Stimulated activated effector memory CD8-positive, alpha-beta T cell treated with anti-CD3 and anti-CD28 coated beads, Interleukin-12 subunit alpha, Interleukin-12 subunit beta, amount 100 ng/mL, for 72 hours (primary cell): ENCODE measurements around the gene TOM1L2.

Experiments
- ATAC-seq: fragments of 150-1000 bp; cut with Tn5 transposase; 2 replicates; pipeline ENCODE4 v1.10.0; 2021
- DNase-seq, 2 donors: peaks; one replicate each; pipeline ENCODE4 v3.0.0; 2021 to 2022; ENCODE audit warnings: low spot score in 2 of 2
- H3K27ac Mint-ChIP-seq: one replicate; pipeline ENCODE4 v1.8.0; 2022; ENCODE audit warnings: mild to moderate bottlenecking, mixed read lengths
- H3K36me3 Mint-ChIP-seq: one replicate; pipeline ENCODE4 v1.8.0; 2022; ENCODE audit warnings: mild to moderate bottlenecking, mixed read lengths
- H3K4me1 Mint-ChIP-seq: one replicate; pipeline ENCODE4 v1.8.0; 2022; ENCODE audit warnings: mixed read lengths
- H3K4me3 Mint-ChIP-seq: one replicate; pipeline ENCODE4 v1.8.0; 2022; ENCODE audit warnings: mild to moderate bottlenecking, mixed read lengths
- H3K9me3 Mint-ChIP-seq: one replicate; pipeline ENCODE4 v1.8.0; 2022; ENCODE audit warnings: mixed read lengths

Gene TOM1L2

GRCh38 chr17:17931159-17931558 lies 41.0 kb downstream of the TOM1L2 start:
- Mint-ChIP-seq H3K36me3 (no peaks in the 10 kb centered on the region), H3K4me3 (no peak overlapping the region), H3K9me3 (no peaks in the 10 kb centered on the region), H3K27ac (no peak overlapping the region), H3K4me1 (peaks cover 13% of the 10 kb centered on the region)
- no peak for ATAC-seq
- DNase-seq = no peak

GRCh38 chr17:17930674-17931073 lies 41.5 kb downstream of the TOM1L2 start:
- H3K36me3 Mint-ChIP-seq = no peaks in the 10 kb centered on the region
- no peaks in the 10 kb centered on the region for H3K9me3 Mint-ChIP-seq
- ATAC-seq = no peak
- DNase-seq = no peak
- H3K27ac Mint-ChIP-seq = no peak overlapping the region
- peaks cover 8% of the 10 kb centered on the region for H3K4me1 Mint-ChIP-seq
- no peak overlapping the region for H3K4me3 Mint-ChIP-seq

- no peaks in the 10 kb centered on the region for H3K36me3 Mint-ChIP-seq
- DNase-seq (no peak), ATAC-seq (no peak)
- peaks cover 4% of the 10 kb centered on the region for H3K4me1 Mint-ChIP-seq
- H3K9me3 Mint-ChIP-seq = no peaks in the 10 kb centered on the region
- H3K4me3 Mint-ChIP-seq = no peak overlapping the region
- peak overlapping the region; percentile 20 for H3K27ac Mint-ChIP-seq
Measured at GRCh38 chr17:17929655-17930380, 42.4 kb downstream of the TOM1L2 start.

GRCh38 chr17:17928398-17929287 lies 43.6 kb downstream of the TOM1L2 start:
- Mint-ChIP-seq H3K36me3 (no peaks in the 10 kb centered on the region), H3K4me3 (no peak overlapping the region), H3K4me1 (peaks cover 5% of the 10 kb centered on the region), H3K27ac (no peak overlapping the region), H3K9me3 (no peaks in the 10 kb centered on the region)
- DNase-seq = no peak
- no peak for ATAC-seq

DNA sequence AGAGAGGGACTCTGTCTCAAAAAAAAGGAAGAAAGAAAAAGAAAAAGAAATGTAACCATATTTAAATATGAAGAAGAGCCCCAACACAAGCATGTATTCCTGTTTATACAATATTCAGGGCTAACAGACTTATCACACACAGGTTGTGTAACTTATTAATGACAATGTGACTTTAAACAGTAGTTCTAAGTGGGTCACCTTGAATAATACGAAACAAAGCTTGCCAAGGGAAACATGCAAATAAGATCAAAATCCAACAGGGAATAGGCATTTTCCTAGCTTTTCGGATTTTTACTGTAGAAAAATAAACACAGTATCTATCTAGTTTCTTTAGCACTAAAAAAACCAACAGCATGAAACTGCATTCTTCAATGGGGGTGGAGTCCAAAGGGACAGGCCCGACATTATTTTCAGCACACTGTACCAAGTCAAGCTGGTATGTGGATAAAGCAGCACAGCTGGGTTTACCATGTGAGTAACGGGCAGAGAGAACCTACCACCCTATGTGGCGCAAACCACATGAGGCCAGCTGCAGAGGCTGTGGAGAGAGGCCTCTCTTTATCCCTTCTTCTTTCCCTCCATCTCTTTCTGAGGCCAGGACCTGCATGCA lies 45.3 kb downstream of the TOM1L2 start:
- Mint-ChIP-seq H3K36me3 (no peaks in the 10 kb centered on the region), H3K9me3 (no peaks in the 10 kb centered on the region), H3K27ac (peak overlapping the region; percentile 67), H3K4me1 (peaks cover 12% of the 10 kb centered on the region), H3K4me3 (no peak overlapping the region)
- no peak for ATAC-seq
- DNase-seq = no peak

DNA sequence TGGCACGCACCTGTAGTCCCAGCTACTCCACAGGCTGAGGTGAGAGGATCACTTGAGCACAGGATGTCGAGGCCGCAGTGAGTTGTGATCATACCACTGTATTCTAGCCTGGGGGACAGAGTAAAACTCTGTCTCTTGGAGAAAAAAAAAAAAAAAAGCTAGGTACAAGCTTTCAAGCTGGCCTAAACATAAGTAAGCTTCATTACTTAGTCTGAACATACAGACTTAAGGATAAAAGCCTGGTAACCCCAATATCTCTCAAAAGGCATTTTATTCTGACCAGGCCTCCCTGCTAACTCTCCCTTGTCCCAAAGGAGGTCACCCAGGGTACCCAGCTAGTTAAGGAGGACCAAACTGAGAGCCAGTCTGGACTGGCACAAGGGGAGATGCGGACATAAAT lies 46.2 kb downstream of the TOM1L2 start:
- no peak for ATAC-seq
- Mint-ChIP-seq H3K4me1 (peaks cover 21% of the 10 kb centered on the region), H3K9me3 (no peaks in the 10 kb centered on the region), H3K4me3 (no peak overlapping the region), H3K36me3 (no peaks in the 10 kb centered on the region), H3K27ac (peak overlapping the region; percentile 67)
- DNase-seq = no peak

DNA sequence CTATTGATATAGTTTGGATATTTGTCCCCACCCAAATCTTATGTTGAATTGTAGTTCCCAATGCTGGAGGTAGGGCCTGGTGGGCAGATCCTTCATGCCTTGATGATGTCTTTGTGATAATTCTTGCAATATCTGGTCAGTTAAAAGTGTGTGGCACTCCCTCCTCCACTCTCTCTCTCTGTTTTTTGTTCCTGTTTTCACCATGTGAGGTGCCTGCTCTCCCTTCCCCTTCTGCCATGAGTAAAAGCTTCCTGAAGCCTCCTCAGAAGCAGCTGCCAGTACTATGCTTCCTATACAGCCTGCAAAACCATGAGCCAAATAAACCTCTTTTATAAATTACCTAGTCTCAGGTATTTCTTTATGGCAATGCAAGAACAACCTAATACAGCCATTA lies 47.3 kb downstream of the TOM1L2 start:
- H3K27ac Mint-ChIP-seq = no peak overlapping the region
- no peak for ATAC-seq
- H3K36me3 Mint-ChIP-seq = no peaks in the 10 kb centered on the region
- H3K4me3 Mint-ChIP-seq = no peak overlapping the region
- peaks cover 21% of the 10 kb centered on the region for H3K4me1 Mint-ChIP-seq
- DNase-seq = no peak
- H3K9me3 Mint-ChIP-seq = no peaks in the 10 kb centered on the region

- DNase-seq = no peak
- Mint-ChIP-seq H3K4me3 (no peak overlapping the region), H3K4me1 (peaks cover 21% of the 10 kb centered on the region), H3K27ac (no peak overlapping the region), H3K9me3 (no peaks in the 10 kb centered on the region), H3K36me3 (no peaks in the 10 kb centered on the region)
- no peak for ATAC-seq
Measured at GRCh38 chr17:17924131-17924856, 47.9 kb downstream of the TOM1L2 start.

DNA sequence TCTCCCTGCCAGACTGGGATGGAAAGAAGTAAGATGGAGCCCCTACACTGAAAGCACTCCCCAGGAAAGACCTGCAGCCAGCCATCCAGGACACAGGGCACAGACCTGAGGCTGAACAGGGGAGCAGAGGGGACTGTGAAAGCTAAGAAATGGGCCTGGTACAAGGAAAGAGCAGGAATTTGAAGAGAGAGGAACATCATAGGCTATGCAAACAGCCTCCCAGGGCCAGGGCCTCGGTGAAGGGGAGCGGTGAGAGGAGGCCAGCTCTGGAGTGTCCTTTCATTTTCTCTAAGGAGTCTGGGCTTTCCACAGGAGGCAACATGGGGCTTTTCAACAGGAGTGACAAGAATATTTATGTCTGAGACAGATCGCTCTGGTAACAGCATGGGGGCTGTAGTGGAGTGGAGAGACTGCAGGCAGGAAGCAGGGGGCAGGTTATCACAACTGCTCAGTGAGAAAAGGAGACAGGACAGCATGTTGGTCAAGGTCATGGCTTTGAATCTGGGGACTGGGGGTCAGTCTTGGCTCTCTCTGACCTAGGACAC lies 50.1 kb downstream of the TOM1L2 start:
- Mint-ChIP-seq H3K9me3 (no peaks in the 10 kb centered on the region), H3K4me3 (no peak overlapping the region), H3K36me3 (no peaks in the 10 kb centered on the region), H3K4me1 (peaks cover 21% of the 10 kb centered on the region), H3K27ac (peak overlapping the region; percentile 85)
- ATAC-seq (no peak), DNase-seq (no peak)

DNA sequence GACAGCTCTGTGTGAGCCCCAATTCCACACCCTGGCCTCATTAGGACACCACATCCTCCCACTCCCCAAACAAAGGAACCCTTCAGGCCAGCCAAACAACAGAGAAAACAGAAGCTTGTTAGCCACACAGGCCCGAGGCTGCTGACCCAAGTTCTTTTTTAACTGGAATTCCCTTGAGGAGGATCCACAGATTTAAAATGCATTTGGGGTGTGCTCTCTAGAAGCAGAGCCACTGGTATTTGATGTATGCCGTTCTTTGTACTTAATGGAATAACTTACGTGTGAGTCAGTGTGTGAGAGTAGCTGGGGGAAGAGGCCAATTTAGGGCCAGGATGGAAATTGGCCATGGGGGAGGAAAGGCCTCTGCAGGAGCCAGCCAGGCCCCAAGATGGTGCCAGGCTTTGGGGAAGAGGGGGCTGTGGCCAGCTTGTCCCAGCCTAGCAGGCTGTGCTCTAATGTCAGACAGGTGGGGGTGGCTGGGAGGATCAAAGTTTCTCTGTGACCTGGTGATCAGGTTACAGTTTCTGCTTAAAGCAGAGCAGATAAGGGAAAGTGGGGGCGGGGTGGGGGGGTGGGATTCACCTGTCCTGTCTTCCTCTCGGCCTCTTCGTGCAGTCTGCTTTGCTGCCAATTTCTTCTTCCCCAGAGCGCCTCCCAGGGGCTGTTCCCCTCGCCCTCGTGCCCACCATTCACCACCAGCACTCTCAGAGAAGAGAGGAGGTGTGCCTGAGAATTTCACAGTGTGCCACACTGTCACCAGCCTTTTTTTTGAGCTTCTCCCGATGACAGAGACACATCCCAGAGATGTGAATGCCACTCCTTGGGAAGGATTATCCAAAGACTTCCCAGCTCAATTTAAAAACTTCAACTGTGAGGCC lies 50.8 kb downstream of the TOM1L2 start:
- no peak overlapping the region for H3K4me3 Mint-ChIP-seq
- H3K4me1 Mint-ChIP-seq = peaks cover 21% of the 10 kb centered on the region
- DNase-seq (no peak), ATAC-seq (no peak)
- H3K36me3 Mint-ChIP-seq = no peaks in the 10 kb centered on the region
- peak overlapping the region; percentile 85 for H3K27ac Mint-ChIP-seq
- H3K9me3 Mint-ChIP-seq = no peaks in the 10 kb centered on the region

- peak; percentile 83 for ATAC-seq
- Mint-ChIP-seq H3K27ac (peak overlapping the region; percentile 61), H3K4me3 (no peak overlapping the region), H3K9me3 (no peaks in the 10 kb centered on the region), H3K4me1 (peaks cover 19% of the 10 kb centered on the region), H3K36me3 (no peaks in the 10 kb centered on the region)
- peak; percentile 22 to 59 for DNase-seq
Measured at GRCh38 chr17:17919169-17920107, 52.8 kb downstream of the TOM1L2 start.

GRCh38 chr17:17917394-17917793 lies 54.8 kb downstream of the TOM1L2 start:
- no peaks in the 10 kb centered on the region for H3K36me3 Mint-ChIP-seq
- DNase-seq (no peak), ATAC-seq (no peak)
- H3K9me3 Mint-ChIP-seq = no peaks in the 10 kb centered on the region
- no peak overlapping the region for H3K27ac Mint-ChIP-seq
- no peak overlapping the region for H3K4me3 Mint-ChIP-seq
- peaks cover 26% of the 10 kb centered on the region for H3K4me1 Mint-ChIP-seq

GRCh38 chr17:17915183-17915582 lies 57.0 kb downstream of the TOM1L2 start:
- H3K4me3 Mint-ChIP-seq = no peak overlapping the region
- H3K4me1 Mint-ChIP-seq = peaks cover 12% of the 10 kb centered on the region
- H3K36me3 Mint-ChIP-seq = no peaks in the 10 kb centered on the region
- ATAC-seq = no peak
- no peaks in the 10 kb centered on the region for H3K9me3 Mint-ChIP-seq
- DNase-seq = no peak
- no peak overlapping the region for H3K27ac Mint-ChIP-seq
